ENCODE results near the gene TGFBR3.

TGFBR3 gene

GRCh38 chr1:91730801-91731732, 154.9 kb downstream of the TGFBR3 start:
- Histone ChIP-seq H3K27me3 (ENCODE audit: low read length) (no peaks in the 10 kb centered on the region), H3K79me2 (ENCODE audit: insufficient read depth, low read length) (no peaks in the 10 kb centered on the region), H3K9me2 (replicated peaks; ENCODE audit: insufficient read depth, low read length) (no peaks in the 10 kb centered on the region), H3K36me3 (ENCODE audit: low read length) (no peaks in the 10 kb centered on the region), H3K27ac (ENCODE audit: low read depth, low read length) (no peak overlapping the region), H3K4me2 (ENCODE audit: low read depth, low read length, poor library complexity, severe bottlenecking) (no peak overlapping the region), H3K9me3 (ENCODE audit: insufficient read depth, low read length) (no peaks in the 10 kb centered on the region), H2AFZ (ENCODE audit: low read depth, low read length, severe bottlenecking) (no peak overlapping the region), H4K20me1 (ENCODE audit: low read depth, low read length) (no peaks in the 10 kb centered on the region), H3K9ac (ENCODE audit: low read length) (no peak overlapping the region), H3F3A (ENCODE audit: insufficient read depth) (no peaks in the 10 kb centered on the region), H3K4me3 (ENCODE audit: insufficient read depth, low read length, poor library complexity, severe bottlenecking) (no peak overlapping the region)
- TF ChIP-seq CTCF (IDR thresholded peaks at IDR 0.05; ENCODE audit: insufficient read depth, low read length, poor library complexity, severe bottlenecking) (no peak), EZH2phosphoT487 (conservative IDR thresholded peaks at IDR 0.05; ENCODE audit: low read length) (no peak)

GRCh38 chr1:91729621-91730358, 156.2 kb downstream of the TGFBR3 start:
- H3K27me3 ChIP-seq (ENCODE audit: low read length) = no peaks in the 10 kb centered on the region
- H3K79me2 ChIP-seq (ENCODE audit: insufficient read depth, low read length) = no peaks in the 10 kb centered on the region
- no peak overlapping the region for H3K27ac ChIP-seq (ENCODE audit: low read depth, low read length)
- no peaks in the 10 kb centered on the region for H3K36me3 ChIP-seq (ENCODE audit: low read length)
- H3K9ac ChIP-seq (ENCODE audit: low read length) = no peak overlapping the region
- H3F3A ChIP-seq (ENCODE audit: insufficient read depth) = no peaks in the 10 kb centered on the region
- TF ChIP-seq EZH2phosphoT487 (conservative IDR thresholded peaks at IDR 0.05; ENCODE audit: low read length) = no peak
- no peak for TF ChIP-seq CTCF (IDR thresholded peaks at IDR 0.05; ENCODE audit: insufficient read depth, low read length, poor library complexity, severe bottlenecking)
- no peak overlapping the region for H2AFZ ChIP-seq (ENCODE audit: low read depth, low read length, severe bottlenecking)
- no peak overlapping the region for H3K4me3 ChIP-seq (ENCODE audit: insufficient read depth, low read length, poor library complexity, severe bottlenecking)
- no peaks in the 10 kb centered on the region for H3K9me3 ChIP-seq (ENCODE audit: insufficient read depth, low read length)
- H4K20me1 ChIP-seq (ENCODE audit: low read depth, low read length) = no peaks in the 10 kb centered on the region
- no peaks in the 10 kb centered on the region for H3K9me2 ChIP-seq (replicated peaks; ENCODE audit: insufficient read depth, low read length)
- H3K4me2 ChIP-seq (ENCODE audit: low read depth, low read length, poor library complexity, severe bottlenecking) = no peak overlapping the region

- Histone ChIP-seq H3K9me2 (replicated peaks; ENCODE audit: insufficient read depth, low read length) (no peaks in the 10 kb centered on the region), H3K9ac (ENCODE audit: low read length) (no peak overlapping the region), H3K4me3 (ENCODE audit: insufficient read depth, low read length, poor library complexity, severe bottlenecking) (no peak overlapping the region), H3K27ac (ENCODE audit: low read depth, low read length) (no peak overlapping the region), H3K27me3 (ENCODE audit: low read length) (no peaks in the 10 kb centered on the region), H3K36me3 (ENCODE audit: low read length) (no peaks in the 10 kb centered on the region), H3K79me2 (ENCODE audit: insufficient read depth, low read length) (no peaks in the 10 kb centered on the region), H3K4me2 (ENCODE audit: low read depth, low read length, poor library complexity, severe bottlenecking) (no peak overlapping the region), H3F3A (ENCODE audit: insufficient read depth) (no peaks in the 10 kb centered on the region), H4K20me1 (ENCODE audit: low read depth, low read length) (no peaks in the 10 kb centered on the region), H2AFZ (ENCODE audit: low read depth, low read length, severe bottlenecking) (no peak overlapping the region), H3K9me3 (ENCODE audit: insufficient read depth, low read length) (no peaks in the 10 kb centered on the region)
- TF ChIP-seq CTCF (IDR thresholded peaks at IDR 0.05; ENCODE audit: insufficient read depth, low read length, poor library complexity, severe bottlenecking) (no peak), EZH2phosphoT487 (conservative IDR thresholded peaks at IDR 0.05; ENCODE audit: low read length) (no peak)
Measured at GRCh38 chr1:91727763-91728162, 158.2 kb downstream of the TGFBR3 start.
